GM18499 (cell line): Measurements from ENCODE around the gene GMDS.

Source experiments
- ATAC-seq: cut with Tn5 transposase; IDR thresholded peaks from one replicate; pipeline ENCODE4 v1.9.1; 2021; ENCODE audit warnings: moderate number of reproducible peaks; ENCODE audit not compliant: insufficient read depth, unreplicated experiment

GMDS gene

DNA sequence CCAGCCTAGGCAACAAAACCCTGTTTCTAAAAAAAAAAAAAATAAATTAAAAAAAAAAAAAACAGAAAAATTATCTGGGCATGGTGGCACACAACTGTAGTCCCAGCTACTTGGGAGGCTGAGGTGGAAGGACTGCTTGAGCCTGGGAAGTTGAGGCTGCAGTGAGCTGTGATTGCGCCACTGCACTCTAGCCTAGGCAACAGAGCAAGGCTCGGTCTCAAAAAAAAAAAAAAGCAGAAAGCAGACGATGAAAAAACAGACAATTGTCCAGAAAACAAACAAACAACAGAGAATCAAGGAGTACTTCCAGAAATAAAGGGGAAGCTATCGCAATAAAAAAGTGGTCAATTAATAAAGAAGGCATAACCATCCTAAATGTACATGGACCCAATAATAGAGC lies 229.4 kb downstream of the GMDS start:
- no peak for ATAC-seq

DNA sequence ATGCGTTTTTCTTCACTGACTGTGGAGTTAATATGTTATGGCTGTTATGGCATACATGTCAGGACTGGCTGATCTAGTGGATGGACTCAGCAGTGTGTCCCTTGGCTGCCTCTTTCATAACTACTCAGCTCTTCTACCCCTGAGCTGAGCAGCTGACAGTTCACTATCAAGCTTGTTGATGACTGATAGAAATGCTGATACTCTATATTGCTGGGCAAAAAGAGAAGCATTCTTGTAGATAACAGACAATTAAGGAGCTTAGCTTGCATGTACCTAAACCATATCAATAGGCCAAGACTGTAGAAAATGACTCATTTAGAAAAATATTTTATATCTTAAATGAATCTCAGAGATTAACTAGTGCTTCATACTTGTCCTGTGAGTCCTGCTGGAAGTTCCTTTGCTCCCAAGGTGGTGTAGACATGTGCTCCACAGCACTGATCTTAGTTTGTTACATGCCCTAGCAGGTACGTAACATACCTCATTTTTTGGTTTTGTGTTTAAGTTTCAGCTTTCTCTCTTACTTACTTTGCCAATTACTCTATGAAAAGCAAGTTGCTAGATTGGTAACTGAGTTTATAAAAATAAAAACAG lies 236.9 kb downstream of the GMDS start:
- ATAC-seq, result no peak

DNA sequence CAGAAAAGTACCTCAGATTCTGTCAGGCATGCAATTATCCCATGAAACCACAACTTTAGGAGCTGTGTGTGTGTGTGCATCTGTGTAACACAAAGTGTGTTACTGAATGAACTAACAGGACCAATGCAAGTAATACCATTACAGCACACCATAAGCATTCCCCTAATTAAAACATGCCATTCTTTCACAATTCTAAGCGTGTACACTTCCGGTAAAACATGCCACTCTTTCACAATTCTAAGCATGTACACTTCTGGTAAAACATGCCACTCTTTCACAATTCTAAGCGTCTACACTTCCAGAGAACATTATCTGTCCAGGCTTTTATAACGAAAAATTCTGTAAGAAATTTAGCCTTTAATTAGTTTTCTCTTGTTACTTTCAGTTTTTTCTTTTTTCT lies 238.2 kb downstream of the GMDS start:
- no peak for ATAC-seq

DNA sequence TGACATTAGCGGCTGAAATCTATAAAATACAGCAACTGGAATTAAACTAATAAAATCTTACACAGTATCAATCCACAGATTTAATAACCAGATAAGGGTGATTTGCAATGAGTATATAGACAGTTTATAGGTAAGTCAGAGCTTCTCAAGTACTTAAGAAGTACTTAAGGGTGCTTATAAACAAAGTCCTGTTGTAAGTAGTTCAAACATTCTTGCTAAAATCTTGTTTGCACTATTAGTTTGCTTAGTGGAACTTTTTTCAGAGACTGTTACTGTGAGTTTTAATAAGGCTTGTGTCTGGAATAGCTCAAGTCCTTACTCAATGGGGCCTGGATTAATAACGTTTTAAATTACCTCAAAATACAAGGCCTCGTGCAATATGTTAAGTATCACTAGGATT lies 240.5 kb downstream of the GMDS start:
- ATAC-seq, result no peak

DNA sequence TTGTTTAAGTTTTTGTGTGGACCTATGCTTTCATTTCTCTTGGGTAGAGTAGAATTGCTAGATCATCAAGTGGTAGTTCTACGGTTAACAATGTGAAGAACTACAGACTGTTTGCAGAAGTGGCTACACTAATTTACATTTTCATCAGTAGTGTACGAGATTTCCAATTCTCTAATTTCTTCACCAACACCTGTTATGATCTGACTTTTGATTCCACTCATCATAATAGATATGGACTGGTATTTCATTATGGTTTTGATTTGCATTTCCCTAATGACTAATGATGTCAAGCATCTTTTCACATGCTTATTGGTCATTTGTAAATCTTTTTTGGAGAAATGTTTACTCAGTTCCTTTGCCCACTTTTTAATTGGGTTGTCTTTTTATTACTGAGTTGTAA lies 244.4 kb downstream of the GMDS start:
- no peak for ATAC-seq

DNA sequence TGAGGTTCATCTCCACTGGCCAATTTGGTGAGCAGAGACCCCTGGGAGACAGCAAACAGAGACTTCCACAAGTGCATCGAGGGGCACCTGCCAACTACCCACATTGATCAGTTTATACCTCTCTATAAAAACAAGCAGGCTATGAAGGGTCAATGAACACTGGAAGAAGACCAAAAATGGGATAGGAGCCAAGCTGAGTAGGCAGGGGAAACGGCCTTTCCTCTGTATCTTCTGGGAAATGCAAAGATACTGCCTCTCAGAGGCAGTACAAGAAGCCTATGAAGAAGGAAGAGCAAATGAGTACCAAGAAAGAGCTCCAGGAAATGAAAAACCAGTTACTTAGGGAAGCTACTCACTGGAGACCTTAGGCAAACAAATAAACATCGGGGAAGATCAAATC lies 247.7 kb downstream of the GMDS start:
- ATAC-seq, result no peak

DNA sequence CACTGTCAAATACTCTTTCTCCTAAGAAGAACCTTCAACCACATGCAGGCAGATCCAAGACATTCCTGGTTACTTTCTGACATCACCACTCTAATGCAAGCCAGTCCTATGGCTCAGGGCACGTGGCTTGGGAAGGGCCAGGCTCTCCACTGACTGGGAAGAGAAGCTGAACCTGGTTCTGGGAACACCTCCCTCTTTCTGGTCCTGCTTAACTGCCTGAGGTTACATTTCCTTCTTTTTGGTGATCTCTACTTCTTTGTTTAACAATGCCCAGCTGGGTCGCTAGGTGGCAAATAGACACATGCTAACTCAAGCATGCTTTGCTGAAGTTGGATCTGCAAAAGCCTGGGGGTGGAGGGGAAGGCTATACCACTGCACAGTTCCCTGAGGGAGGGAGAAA lies 249.8 kb downstream of the GMDS start:
- ATAC-seq, result no peak

DNA sequence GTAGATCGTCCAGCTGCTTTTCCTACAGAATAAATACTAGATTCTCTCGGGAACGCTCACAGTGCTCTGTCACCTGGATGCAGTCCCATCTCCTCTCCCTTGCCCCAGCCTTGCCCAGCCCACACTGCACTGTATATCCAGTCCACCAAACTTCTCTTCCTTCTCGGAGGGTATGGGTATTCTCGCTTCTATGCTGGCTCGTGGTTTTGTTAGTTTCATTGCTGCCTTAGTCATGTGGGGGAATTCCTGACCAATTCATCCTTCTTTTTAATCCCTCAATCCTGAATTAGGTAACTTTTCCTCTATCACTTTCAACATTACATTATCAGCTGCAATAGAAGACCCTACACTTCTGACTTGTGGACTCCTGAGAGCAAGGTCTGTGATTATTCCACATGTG lies 252.4 kb downstream of the GMDS start:
- no peak for ATAC-seq

DNA sequence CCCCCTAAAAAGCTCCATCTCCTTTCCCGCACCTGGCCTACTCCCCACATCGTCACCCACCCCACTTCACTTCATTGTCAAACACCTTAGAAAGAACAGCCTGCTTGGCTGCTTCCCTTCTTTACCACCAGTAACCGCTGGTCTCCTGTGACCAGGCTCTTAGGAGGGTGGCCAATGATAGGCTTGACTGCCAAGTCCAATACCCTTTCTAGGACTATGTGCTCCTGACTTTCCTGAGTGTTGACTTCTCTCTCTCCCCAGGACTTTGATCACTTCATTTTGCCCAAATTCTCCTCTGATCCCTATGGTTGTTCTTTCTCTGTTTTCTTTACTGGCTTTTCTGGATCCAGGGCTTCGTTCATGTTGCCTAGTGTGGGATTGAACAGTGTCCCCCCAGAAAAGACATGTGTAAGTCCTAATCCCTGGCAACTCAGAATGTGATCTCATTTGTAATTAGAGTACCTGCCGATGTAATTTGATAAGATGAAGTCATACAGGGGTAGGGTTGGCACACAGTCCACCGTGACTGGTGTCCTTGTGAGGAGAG lies 254.0 kb downstream of the GMDS start:
- ATAC-seq, result no peak

DNA sequence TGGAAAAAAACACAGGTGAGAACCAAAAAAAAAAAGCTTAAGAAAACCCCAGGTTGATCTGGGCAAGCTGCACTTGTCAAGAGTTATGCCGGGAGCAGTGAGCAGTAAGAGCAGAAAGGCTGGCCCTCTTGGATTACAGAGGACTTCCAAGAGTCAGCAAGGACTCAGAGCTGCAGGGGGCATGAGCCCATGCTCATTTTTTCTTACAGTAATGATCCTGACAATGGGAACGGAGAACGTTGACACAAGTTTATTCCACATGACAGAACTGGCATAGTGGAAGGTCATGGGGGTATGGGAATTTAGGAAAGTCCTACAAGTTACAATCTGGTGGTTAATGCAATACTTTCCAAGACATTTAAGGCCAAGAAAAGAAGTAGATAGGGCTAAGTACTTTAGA lies 256.6 kb downstream of the GMDS start:
- no peak for ATAC-seq

DNA sequence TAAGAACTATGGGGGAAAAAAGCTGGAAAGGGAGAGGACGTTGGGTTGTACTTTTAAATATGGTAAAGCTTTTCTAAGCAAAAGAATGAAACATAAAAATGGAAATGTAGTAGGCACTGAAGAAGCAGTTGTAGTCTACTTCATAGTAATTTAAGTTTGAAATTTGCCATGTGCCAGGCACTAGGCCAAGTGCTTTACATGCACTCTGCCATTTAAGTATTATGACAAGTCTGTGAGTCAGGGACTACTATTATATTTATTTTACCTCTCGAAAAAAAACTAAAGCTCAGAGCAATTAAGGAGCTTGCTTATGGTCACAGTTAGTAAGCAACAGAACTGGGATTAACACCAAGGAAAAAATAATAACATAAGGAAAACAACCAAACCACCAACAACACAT lies 257.8 kb downstream of the GMDS start:
- no peak for ATAC-seq

DNA sequence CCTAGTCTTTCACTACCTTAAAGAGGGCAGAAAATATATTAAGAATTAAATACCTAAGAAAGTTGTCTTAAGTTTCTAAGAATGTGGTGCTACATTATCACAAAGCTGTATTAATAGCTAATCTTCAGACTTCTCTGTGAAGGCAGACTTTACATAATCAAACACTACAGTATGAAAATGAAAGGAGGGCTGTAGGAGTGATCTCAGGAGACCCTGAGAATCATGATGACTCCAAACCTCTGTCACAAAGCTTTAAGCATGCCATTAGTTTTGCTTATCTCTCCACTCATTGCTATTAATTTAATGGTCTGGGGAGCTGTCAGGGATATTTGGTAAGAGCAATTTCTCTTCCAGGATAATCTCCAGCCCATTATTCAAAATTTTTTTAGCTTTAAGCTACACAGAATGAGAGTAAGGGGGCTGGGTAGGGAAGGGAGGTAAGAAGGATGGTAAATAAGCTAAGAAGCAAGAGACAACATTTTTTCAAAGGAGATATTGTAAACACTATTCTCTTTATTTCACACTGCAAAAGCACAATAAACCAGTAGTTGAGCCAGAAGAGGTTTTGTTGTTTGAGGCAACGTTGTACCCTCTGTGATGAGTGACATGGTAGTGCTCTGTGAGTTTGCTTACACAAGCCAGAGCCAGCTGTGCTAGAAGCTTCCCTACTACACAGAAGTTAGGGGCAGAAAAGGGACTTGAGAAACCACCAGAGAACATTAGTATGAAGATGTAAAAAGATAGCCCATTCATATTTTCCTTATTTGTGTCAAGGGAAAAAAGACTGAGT lies 258.8 kb downstream of the GMDS start:
- no peak for ATAC-seq

DNA sequence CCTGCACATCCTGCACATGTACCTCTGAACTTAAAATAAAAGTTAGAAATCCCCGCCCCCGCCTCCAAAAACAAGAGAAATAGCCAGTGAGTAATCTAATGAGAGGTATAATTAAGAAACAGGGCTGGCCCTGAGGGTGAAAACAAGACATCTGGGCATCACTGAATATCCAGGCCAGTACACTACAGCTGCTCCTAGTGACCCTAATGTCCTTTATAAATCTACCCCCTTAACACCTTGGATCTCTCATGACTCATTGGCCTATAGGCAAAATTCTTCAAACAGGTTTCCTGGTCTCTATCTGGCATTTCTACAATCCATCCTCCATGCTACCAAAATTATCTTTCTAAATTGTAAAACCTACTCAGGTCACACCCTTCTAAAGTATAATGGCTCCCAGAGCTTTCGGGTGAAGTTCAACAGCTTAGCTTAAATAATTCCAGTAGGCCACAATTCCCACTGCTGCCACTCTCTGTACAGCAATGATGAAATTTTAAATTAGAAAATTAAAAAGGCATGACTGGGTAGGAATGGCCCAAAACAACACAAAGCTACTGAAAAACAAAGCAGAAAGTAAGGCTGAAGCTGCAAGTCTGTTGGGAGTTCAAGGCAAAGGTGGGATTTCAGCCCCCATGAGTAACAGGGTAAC lies 260.9 kb downstream of the GMDS start:
- ATAC-seq, result no peak

DNA sequence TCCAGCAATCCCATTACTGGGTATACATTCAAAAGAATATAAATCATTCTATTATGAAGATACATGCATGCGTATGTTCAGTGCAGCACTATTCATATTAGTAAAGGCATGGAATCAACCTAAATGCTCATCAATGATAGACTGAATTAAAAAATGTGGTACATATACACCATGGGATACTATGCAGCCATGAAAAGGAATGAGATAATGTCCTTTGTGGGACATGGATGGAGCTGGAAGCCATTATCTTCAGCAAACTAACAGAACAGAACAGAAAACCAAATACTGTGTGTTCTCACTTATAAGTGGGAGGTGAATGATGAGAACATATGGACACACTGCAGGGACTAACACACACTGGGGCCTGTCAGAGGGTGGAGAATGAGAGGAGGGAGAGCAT lies 261.6 kb downstream of the GMDS start:
- no peak for ATAC-seq

DNA sequence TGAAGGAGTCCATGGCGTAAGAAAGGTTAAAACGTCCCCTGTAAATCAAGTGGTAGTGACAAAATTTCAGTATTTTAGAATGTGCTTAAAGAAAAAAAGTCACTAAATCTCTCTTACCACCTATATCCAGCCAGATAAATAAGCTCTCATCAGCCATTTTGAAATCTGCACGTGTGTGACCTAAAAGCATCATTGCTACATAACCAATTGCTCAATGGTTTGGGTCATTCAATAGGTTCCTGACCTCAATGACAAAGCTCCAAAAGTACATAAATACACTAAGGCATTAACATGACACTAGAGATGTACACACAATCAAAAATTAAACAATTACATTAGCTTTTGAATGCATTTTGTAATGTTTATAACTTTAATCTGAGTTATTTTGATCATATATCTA lies 272.4 kb downstream of the GMDS start:
- ATAC-seq, result no peak

DNA sequence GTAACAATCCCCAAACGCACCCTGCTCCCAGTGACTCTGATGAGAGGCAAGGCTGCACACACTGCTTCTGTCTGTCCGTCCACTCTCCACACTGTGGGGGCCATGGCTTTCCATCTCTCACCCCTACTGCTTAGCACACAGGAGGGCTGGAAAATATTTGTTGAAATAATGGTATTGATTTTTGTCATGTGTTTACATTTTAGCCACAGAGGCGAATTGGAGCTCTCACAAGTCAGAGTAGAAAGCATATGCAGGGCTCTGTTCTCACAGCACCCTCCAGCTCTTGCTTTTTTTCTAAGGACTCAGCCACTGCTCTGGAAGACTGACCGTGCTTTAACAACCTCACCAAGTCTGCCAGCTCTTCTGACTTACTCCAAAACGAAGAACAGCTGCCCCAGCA lies 273.8 kb downstream of the GMDS start:
- ATAC-seq, result no peak

DNA sequence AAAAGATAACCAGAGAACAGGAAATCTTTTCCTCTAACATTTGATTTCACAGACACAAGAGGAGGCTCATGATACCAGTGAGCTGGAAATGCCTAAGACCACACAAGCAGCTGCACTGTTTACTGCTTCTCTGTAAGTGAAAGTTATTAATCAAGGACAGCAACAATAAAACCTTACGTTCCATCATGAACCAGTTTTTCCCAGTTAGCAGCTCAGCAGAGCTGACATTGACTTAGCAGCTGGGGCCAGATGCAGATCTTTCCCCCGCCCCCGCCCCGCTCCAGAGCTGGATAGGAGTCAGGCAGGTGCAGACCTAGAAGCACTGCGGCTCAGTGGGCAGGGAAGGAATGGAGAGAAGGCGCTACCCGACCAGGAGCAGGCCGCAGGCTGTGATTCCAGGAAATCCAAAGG lies 275.2 kb downstream of the GMDS start:
- no peak for ATAC-seq

DNA sequence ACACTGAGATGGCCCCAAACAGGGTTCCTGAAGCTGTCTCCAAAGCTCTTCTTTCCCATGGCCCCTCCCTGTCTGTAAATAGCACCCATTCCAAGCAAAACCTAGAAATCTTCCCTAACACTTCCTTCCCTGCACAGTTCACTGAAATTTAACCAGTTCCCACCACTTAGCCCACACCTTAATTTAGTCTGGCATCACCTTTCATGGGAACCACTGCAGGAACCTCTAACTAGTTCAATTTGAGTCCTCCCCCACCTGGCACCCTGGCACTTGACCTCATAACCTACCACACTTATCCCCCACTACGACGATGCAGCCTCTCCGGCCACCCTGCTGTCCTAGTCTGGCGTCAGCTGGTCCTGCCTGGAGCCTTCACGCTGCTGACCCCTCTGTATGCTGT lies 278.7 kb downstream of the GMDS start:
- ATAC-seq, result no peak

DNA sequence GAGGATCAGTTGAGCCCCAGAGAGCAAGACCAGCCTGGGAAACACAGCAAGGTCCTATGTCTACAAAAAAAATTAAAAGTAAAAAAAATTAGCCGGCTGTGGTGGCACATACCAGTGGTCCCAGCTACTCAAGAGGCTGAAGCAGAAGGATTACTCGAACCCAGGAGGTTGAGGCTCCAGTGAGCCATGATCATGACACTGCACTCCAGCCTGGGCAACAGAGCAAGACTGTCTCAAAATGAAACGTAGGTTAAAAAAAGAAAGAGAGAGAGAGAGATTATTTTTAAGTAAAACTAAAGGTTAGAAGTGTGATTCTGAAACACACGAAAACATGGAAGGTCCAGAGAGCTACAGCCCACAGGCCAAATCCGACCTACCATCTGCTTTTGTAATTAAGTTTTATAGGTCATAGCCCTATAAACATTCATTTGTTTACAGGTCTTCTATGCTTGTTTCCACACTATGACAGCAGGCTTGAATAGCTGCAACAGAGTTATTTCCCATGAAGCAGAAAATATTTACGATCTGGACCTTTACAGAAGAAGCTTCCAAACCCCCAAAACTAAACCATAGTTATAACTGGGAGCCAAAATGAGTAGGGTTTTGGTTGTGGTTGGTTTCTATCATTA lies 279.7 kb downstream of the GMDS start:
- no peak for ATAC-seq

DNA sequence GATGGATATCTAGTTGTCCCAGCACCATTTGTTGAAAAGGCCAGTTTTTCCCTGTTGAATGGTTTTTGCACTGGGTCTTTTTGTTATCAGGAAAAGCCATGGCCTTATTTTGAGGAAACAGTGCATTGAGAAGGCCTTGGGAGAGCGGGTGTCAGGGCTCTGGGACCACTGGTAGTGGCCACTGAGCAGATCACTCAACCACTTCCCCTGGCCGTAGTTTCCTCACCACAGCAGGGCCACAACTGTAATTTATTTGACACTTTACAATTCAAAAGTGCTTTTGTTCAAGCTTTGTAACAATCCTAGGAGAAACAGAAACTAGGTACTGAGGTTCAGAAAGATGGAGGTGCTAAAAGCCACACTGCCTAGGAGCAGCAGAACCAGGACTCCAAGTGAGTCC lies 281.8 kb downstream of the GMDS start:
- ATAC-seq, result no peak

DNA sequence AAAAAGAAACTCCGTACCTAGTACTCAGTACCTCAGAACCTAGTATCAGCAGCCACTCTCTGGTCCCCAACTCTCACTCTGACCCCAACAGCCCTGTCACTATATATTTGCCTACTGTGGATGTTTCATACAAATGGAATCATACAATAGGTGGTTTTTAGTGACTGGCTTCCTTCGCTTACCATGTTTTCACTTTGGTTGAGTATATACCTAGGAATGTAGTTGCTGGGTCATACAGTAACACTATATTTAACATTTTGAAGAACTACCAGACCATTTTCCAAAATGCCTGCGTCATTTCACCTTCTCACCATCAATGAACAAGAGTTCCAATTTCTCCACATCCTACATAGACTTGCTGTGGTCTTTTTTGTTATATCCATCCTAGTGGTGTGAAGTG lies 283.2 kb downstream of the GMDS start:
- no peak for ATAC-seq
